ENCODE measurements around the gene UBE4A.

UBE4A gene

DNA sequence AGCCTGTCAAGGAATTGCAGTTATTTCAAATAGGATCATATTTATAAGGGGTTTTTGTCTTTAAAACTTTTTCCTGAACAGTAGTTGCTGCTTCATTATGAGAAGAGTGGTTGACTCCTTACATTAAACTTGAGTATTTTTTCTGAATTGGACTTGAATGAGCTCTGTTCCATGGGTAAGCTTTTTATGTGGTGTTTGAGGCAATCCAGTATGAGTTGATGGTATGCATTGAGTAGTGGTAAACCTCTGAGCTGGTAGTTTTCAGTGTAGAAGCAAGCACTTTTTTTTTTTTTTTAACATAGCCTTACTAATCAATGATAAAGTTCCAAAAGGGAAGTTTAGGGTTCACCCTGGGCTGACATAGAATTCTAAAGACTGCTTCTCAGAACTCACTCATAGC is 80.2 kb downstream of the UBE4A start:
- FAIRE-seq: no peak

DNA sequence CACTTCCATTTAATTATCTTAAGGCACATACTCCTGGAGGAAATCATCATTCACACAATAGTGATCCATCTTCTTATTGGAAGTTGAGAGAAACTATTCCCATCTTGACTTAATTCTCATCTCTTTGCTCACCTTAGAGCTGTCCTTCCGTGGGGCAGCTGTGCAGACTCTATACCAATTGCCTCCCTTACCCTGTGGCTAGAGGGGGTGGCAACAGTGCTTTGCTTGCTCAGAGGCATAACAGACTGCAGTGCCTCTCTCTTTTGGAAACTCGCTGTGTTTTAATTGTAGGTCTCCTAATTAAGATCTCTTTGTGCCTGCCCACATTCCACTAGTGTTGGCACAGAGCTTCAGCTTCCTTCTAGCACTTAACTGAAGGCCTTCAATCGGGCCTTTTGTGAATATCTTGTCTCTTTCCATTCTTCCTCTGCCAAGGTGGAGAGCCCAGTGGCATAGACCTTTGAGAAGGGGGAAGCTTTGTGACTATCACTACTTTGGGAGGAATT is 82.4 kb downstream of the UBE4A start:
- FAIRE-seq: no peak

DNA sequence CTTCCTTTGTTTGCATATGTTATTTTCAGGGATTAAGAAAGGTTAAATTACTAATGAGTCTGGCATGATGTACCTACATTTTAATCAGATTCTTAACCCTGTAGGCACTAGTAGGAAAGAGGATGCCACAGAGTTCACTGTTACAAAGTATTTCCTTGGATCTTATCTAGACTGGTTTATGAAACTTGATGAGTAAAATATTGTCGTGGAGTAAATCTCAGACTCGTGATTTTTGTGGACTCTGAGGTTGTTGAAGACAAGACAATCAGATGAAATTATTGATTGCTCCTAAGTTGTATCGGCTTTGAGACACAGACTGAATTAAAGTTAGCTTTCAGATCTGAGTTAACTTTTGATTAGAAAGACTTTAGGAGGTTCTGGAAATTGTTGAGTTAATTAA is 82.9 kb downstream of the UBE4A start:
- FAIRE-seq: no peak

DNA sequence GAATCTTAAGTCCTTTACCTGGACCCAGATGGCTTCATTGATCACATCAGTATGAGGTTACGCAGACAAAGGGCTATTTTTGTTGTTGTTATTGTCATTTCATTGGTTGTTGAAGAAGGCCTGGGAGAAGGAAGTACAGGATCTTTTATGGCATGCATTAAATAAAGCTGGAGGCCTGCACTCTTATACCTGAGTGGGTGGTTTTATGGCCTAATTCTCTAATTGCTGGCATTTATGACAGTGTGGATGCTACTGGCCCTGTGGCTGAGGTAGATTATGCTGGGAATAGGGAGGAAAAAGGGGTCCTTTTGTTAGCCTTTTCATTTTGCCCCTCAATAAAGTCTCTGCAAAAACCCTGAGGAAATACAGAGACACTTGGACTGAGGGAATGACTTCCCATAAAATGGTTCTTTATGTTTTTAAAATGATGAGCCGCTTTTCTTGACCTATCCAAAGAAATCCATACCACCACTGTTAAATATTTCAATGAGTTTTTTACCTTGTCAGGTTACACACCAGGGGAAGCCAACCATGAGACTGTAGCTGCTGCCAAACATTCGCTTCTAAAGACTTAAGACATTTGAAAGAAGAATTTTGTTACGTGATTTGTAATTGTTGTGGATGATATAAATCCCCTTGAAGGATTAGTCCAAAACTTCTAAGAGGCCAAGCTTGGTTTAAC is 83.6 kb downstream of the UBE4A start:
- no peak for FAIRE-seq

DNA sequence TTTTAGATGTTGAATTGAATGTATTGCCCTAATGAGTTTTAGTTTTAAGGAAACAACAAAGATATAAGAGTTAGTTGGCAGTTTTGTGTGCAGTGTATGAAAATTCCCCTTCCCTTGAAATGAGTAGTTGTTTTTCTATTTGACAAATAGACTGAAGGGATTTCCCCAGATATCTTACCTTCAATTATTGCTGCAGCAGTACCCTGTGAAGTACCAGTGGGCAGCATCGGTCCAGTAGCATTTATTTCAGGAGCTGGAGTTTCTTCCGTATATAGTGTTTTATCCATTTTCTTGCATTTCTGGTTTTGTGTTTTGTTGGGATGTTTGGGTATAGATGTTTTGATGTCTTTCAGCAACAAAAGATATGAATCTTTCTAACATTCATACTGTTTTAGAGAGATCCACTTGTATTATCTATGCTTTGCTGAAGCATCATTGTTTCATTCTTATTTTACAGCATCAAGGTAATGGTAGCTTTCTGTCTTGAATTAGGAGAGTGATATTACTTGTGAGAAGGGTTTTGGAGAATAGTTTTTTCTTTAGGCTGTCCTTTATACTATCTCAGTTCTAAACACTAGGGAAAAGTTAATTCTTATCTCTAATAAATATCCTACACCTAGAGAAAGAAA is 84.3 kb downstream of the UBE4A start:
- FAIRE-seq: no peak

DNA sequence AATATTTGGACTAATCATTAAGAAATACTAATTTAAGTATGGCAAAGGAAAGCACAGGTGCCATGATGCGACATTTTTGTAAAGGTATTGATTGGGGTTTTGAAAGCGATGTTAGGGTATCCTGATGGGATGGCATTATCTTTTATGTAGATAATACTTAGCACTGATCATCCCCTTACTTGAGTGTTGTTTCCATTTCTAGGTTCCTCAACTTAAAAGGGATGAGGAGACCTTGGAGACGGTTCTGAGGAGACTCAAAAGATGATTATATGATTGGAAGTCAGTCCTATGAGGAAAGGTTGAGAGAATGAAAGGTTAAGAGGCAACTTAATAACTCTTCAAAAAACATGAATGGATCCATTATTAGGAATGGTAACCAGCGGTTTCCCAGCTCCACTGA is 88.0 kb downstream of the UBE4A start:
- FAIRE-seq: no peak

DNA sequence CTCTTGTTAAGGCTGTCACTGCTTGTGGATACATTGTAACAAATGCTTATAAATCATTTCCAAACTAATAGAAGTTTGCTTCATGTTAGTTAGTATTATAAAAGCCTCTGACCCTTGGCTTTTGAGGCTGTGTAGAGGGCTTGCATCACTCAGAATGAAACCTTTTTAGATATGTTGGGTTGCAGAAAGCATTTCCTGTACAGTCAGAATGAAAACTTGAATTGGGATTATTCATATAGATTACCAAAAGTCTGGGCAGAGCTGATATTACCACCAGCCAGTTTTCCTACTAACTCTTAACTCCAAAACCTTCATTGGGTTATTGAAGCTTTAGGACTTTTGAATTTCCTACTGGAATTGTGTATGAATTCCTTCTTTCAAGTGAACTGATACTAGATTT is 88.9 kb downstream of the UBE4A start:
- no peak for FAIRE-seq

Data from islet of Langerhans (tissue), 1 donor.